Right lobe of liver (tissue), 6 donors: ENCODE results near the gene ARRB1. TPM values are rescaled to one million over a fixed set of nuclear protein-coding genes. Genes with fewer than 3 reads are reported as not detected.
"Not testable (repeated sequence)": the region's sequence is repeated elsewhere in the genome, so short reads cannot be mapped to it uniquely, and the experiment has no call there.

Source experiments
- ATAC-seq, 4 donors: fragments of 200-7000 bp; cut with Tn5 transposase; one replicate each; pipeline ENCODE4 v1.9.1; 2020; ENCODE audit warnings: mild to moderate bottlenecking in 4 of 4, moderate library complexity in 4 of 4
- DNase-seq, 3 donors: peaks; one replicate each; pipeline ENCODE4 v3.0.0-alpha.2; 2020
- H3K27ac ChIP-seq, 3 donors: fragments of 200-600 bp; one replicate each; pipeline ENCODE4 v1.8.0; 2022
- H3K27me3 ChIP-seq, 2 donors: fragments of 200-600 bp; one replicate each; pipeline ENCODE4 v1.8.0; 2022
- H3K36me3 ChIP-seq, 4 donors: fragments of 200-600 bp; sonication (generic) in 1 of 4; one replicate each; pipeline versions ENCODE4 v1.5.1 to v1.8.0; 2017 to 2022; ENCODE audit warnings: control low read depth in 1 of 4
- H3K4me1 ChIP-seq, 4 donors: fragments of 200-600 bp; sonication (generic) in 1 of 4; one replicate each; pipeline versions ENCODE4 v1.5.1 to v1.8.0; 2017 to 2022; ENCODE audit warnings: control low read depth in 1 of 4
- H3K4me3 ChIP-seq, 3 donors: fragments of 200-600 bp; one replicate each; pipeline ENCODE4 v1.8.0; 2022
- H3K9me3 ChIP-seq, 4 donors: fragments of 200-600 bp; sonication (generic) in 1 of 4; one replicate each; pipeline versions ENCODE4 v1.5.1 to v1.8.0; 2017 to 2022; ENCODE audit warnings: control low read depth in 1 of 4
- CTCF ChIP-seq, 4 donors: fragments of 200-600 bp in 3 of 4; fragments of 450-650 bp in 1 of 4; IDR thresholded peaks; one replicate each; pipeline versions ENCODE4 v1.5.1 to v1.8.0; 2016 to 2022; ENCODE audit warnings: antibody characterized with exemption in 4 of 4, mild to moderate bottlenecking in 2 of 4
- POLR2A ChIP-seq: fragments of 450-650 bp; IDR thresholded peaks from one replicate; pipeline ENCODE4 v1.6.1; 2017; ENCODE audit warnings: antibody characterized with exemption, mild to moderate bottlenecking
- WGBS: methylation state at CpG from one replicate; pipeline ENCODE4 v1.1.6; 2018; ENCODE audit warnings: low coverage, low lambda C conversion rate; ENCODE audit not compliant: insufficient coverage; ENCODE audit errors: missing lambda C conversion rate; 5-methylcytosine and 5-hydroxymethylcytosine counted together
- intact Hi-C, 2 donors: fragments of 100-400 bp; cut with DNase I; formaldehyde crosslinking; loops; one replicate each; pipeline versions ENCODE4 v1.11.2 to v1.14.1; 2022
- total RNA-seq, 6 experiments: library from RNA; depleted of rRNA in 2 of 6; stranded (reverse); fragments of >200 nt in 2 of 6; fragmentation: NEBNext Ultra II Directional in 3 of 6; extraction: Animal tissue kit (Norgen Biotek cat#: 25700) in 3 of 6; gene quantifications; one replicate each; pipeline versions ENCODE4 v1.1.0 to v1.2.4, GENCODE V29; 2016 to 2023
- donor health status: DM: no; HTN: yes; CAD: no.
- donor health status: DM: no; HTN: no; CAD: no.
- donor health status: DM: no; HTN: no; CAD: no.
- donor health status: DM: no; HTN: yes; CAD: no.
- donor health status: DM: no; HTN: yes; CAD: no.

Gene ARRB1
- total RNA-seq, 6 experiments from 2014 or later = 8.6 to 26.4 (median 24.5) TPM

DNA sequence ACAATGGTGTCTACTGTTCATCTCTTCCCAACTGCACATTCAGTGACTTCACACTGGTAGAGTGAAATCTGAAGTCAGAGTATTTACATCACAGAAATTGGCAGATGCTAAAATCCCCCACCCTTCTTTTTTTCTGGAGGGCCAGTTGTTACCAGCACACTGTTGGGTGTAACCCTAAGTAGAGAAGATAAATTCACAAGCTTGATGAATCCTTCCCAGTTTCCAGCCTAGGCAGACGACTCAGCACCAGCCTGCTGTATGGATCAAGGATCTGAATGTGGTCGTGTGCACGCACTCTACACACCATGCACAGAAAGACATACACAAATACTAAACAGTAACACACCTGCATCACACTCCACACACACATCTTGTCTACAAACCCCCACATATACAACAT lies 46.0 kb downstream of the ARRB1 start:
- peaks cover 0 to 10% (median 0%) of the 10 kb centered on the region in 4 donors for H3K4me1 ChIP-seq
- no peaks in the 10 kb centered on the region for H3K27me3 ChIP-seq
- H3K36me3 ChIP-seq = peaks cover 0 to 2% (median 0%) of the 10 kb centered on the region in 4 donors
- TF ChIP-seq POLR2A = no peak
- no peak for TF ChIP-seq CTCF (IDR thresholded peaks at IDR 0.05)
- intact Hi-C loops = no loop called here
- no peak for DNase-seq
- ATAC-seq = no peak
- no peak overlapping the region for H3K27ac ChIP-seq
- H3K4me3 ChIP-seq = no peak overlapping the region
- no peaks in the 10 kb centered on the region for H3K9me3 ChIP-seq
- WGBS = 90% methylated on average over 3 of the region's 3 CpGs

DNA sequence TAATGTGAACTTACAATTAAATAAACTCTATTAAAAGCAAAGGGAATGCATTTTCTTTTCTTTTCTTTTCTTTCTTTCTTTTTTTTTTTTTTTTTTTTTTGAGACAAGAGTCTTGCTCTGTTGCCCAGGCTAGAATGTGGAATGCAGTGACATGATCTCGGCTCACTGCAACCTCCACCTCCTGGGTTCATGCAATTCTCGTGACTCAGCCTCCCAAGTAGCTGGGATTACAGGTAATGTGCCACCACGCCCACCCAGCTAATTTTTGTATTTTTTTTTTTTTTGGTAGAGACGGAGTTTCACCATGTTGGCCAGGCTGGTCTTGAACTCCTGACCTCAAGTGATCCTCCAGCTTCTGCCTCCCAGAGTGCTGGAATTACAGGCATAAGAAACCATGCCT lies 46.5 kb downstream of the ARRB1 start:
- 97% methylated on average over 3 of the region's 4 CpGs for WGBS

DNA sequence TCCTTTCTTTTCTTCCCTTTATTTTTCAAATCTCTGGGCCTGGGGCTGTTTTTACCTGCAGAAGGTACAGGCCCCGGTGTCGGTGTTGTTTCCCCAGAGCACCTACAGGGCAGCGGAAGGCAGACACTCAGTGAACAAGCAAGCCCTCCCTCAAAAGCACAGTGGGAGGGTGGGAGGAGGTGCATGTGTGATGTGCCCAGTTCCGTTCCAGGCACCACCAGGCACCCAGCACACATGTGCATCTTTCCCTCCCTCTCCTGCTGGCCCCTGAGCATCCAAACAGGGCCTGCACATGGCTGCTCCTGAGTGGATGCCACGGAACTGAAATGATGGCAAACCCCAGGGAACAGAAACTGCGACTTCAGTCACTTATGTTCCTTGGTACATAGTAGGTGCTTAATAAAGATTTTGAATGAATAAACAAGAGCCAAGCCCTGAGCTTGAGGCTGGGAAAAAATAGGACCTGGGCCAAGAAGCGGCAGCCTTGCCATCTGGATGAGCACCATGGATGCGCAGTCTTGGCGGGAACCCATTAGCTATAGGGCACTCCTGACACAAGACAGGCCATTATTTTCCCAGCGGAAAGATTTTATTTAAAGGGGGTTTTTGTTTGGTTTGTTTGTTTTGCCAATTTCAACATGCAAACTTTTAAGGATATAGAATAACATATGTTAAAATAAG lies 47.8 kb downstream of the ARRB1 start:
- intact Hi-C loops = no loop called here
- ATAC-seq = no peak
- Histone ChIP-seq H3K36me3 (no peaks in the 10 kb centered on the region), H3K4me3 (no peak overlapping the region), H3K27me3 (no peaks in the 10 kb centered on the region), H3K4me1 (peaks cover 0 to 9% (median 0%) of the 10 kb centered on the region in 4 donors), H3K27ac (no peak overlapping the region), H3K9me3 (no peaks in the 10 kb centered on the region)
- WGBS = 85% methylated on average over 10 of the region's 10 CpGs
- TF ChIP-seq CTCF (IDR thresholded peaks at IDR 0.05) (no peak), POLR2A (no peak)
- DNase-seq = no peak

More for the DNA sequence above, 46.5 kb downstream of the ARRB1 start:
- H3K27me3 ChIP-seq, intact Hi-C loops, H3K4me3 ChIP-seq, H3K9me3 ChIP-seq, H3K36me3 ChIP-seq, H3K27ac ChIP-seq, DNase-seq, ATAC-seq, H3K4me1 ChIP-seq: not testable (repeated sequence)

- no peak overlapping the region for H3K27ac ChIP-seq
- WGBS = no CpG with 5 or more reads among the region's 4 CpGs
- DNase-seq = no peak
- H3K36me3 ChIP-seq = no peaks in the 10 kb centered on the region
- H3K4me3 ChIP-seq = no peak overlapping the region
- TF ChIP-seq CTCF (IDR thresholded peaks at IDR 0.05) = no peak
- no peak for TF ChIP-seq POLR2A
- H3K4me1 ChIP-seq = no peaks in the 10 kb centered on the region
- H3K9me3 ChIP-seq = no peaks in the 10 kb centered on the region
- intact Hi-C loops = no loop called here
- peak; percentile 23 to 42 (median 36) for ATAC-seq
- no peaks in the 10 kb centered on the region for H3K27me3 ChIP-seq
Measured at GRCh38 chr11:75302371-75302770, 49.1 kb downstream of the ARRB1 start.

- intact Hi-C loops = no loop called here
- Histone ChIP-seq H3K36me3 (no peaks in the 10 kb centered on the region), H3K9me3 (no peaks in the 10 kb centered on the region), H3K27ac (no peak overlapping the region), H3K27me3 (no peaks in the 10 kb centered on the region), H3K4me1 (no peaks in the 10 kb centered on the region), H3K4me3 (no peak overlapping the region)
- 65% methylated on average over 8 of the region's 16 CpGs for WGBS
- ATAC-seq (peak; percentile 24 to 64 (median 46)), DNase-seq (no peak)
- no peak for TF ChIP-seq CTCF (IDR thresholded peaks at IDR 0.05)
- TF ChIP-seq POLR2A = no peak
Measured at GRCh38 chr11:75301601-75302345, 49.7 kb downstream of the ARRB1 start.
